ENCODE results near the gene ELMO1.
"Not testable (repeated sequence)": the region's sequence is repeated elsewhere in the genome, so short reads cannot be mapped to it uniquely, and the experiment has no call there.

Gene ELMO1

GRCh38 chr7:37011151-37011890 lies 437.3 kb downstream of the ELMO1 start:
- no peak for DNase-seq (ENCODE audit: low read depth)

GRCh38 chr7:37009125-37009675 lies 439.5 kb downstream of the ELMO1 start:
- DNase-seq (ENCODE audit: low read depth) = no peak

GRCh38 chr7:37007691-37008090 lies 441.0 kb downstream of the ELMO1 start:
- no peak for DNase-seq (ENCODE audit: low read depth)

- DNase-seq (ENCODE audit: low read depth) = no peak
These were observed 441.4 kb downstream of the ELMO1 start for GRCh38 chr7:37007268-37007667.

GRCh38 chr7:37006764-37007163 lies 441.9 kb downstream of the ELMO1 start:
- no peak for DNase-seq (ENCODE audit: low read depth)

GRCh38 chr7:37000511-37000910 lies 448.2 kb downstream of the ELMO1 start:
- DNase-seq (ENCODE audit: low read depth) = no peak

- DNase-seq (ENCODE audit: low read depth) = no peak
These were observed 448.8 kb downstream of the ELMO1 start for GRCh38 chr7:36999626-37000485.

GRCh38 chr7:36995776-36996175 lies 452.9 kb downstream of the ELMO1 start:
- DNase-seq (ENCODE audit: low read depth) = no peak

- no peak for DNase-seq (ENCODE audit: low read depth)
These were observed 454.1 kb downstream of the ELMO1 start for GRCh38 chr7:36994456-36995112.

GRCh38 chr7:36986948-36987724 lies 461.5 kb downstream of the ELMO1 start:
- DNase-seq (ENCODE audit: low read depth) = peak; percentile 44

- no peak for DNase-seq (ENCODE audit: low read depth)
These were observed 462.1 kb downstream of the ELMO1 start for GRCh38 chr7:36986511-36986933.

- no peak for DNase-seq (ENCODE audit: low read depth)
These were observed 462.7 kb downstream of the ELMO1 start for GRCh38 chr7:36985866-36986400.

- no peak for DNase-seq (ENCODE audit: low read depth)
These were observed 463.3 kb downstream of the ELMO1 start for GRCh38 chr7:36985316-36985715.

GRCh38 chr7:36984710-36985312 lies 463.9 kb downstream of the ELMO1 start:
- no peak for DNase-seq (ENCODE audit: low read depth)

GRCh38 chr7:36984041-36984521 lies 464.6 kb downstream of the ELMO1 start:
- DNase-seq (ENCODE audit: low read depth) = no peak

- DNase-seq (ENCODE audit: low read depth) = no peak
These were observed 465.9 kb downstream of the ELMO1 start for GRCh38 chr7:36982766-36983165.

- no peak for DNase-seq (ENCODE audit: low read depth)
These were observed 468.8 kb downstream of the ELMO1 start for GRCh38 chr7:36979810-36980248.

GRCh38 chr7:36978461-36978860 lies 470.2 kb downstream of the ELMO1 start:
- no peak for DNase-seq (ENCODE audit: low read depth)

- no peak for DNase-seq (ENCODE audit: low read depth)
These were observed 470.8 kb downstream of the ELMO1 start for GRCh38 chr7:36977878-36978277.

- DNase-seq (ENCODE audit: low read depth) = not testable (repeated sequence)
These were observed 475.1 kb downstream of the ELMO1 start for GRCh38 chr7:36973534-36973933.

- DNase-seq (ENCODE audit: low read depth) = no peak
These were observed 476.5 kb downstream of the ELMO1 start for GRCh38 chr7:36972140-36972518.

Measured in stimulated activated CD8-positive, alpha-beta memory T cell treated with anti-CD3 and anti-CD28 coated beads, Interleukin-15, amount 100 ng/mL, for 24 hours (primary cell).